SIG-M5 treated with dmso at 0.1 percent for 504 hours (cell line): Measurements from ENCODE around the gene BBS9.

Experiments
- DNase-seq: peaks from one replicate; lab custom pipeline; 2025; ENCODE audit not compliant: unreplicated experiment; lab: John Stamatoyannopoulos, UW

The BBS9 gene

GRCh38 chr7:33351709-33352108 is 222.3 kb downstream of the BBS9 start:
- no peak for DNase-seq

GRCh38 chr7:33354201-33354600 is 224.8 kb downstream of the BBS9 start:
- DNase-seq: no peak

- no peak for DNase-seq
Measured at GRCh38 chr7:33355386-33355785, 226.0 kb downstream of the BBS9 start.

GRCh38 chr7:33356336-33356735 is 227.0 kb downstream of the BBS9 start:
- no peak for DNase-seq

- DNase-seq: no peak
Measured at GRCh38 chr7:33357846-33358245, 228.5 kb downstream of the BBS9 start.

GRCh38 chr7:33369888-33370287 is 240.5 kb downstream of the BBS9 start:
- no peak for DNase-seq

- DNase-seq: no peak
Measured at GRCh38 chr7:33373195-33373594, 243.8 kb downstream of the BBS9 start.

- no peak for DNase-seq
Measured at GRCh38 chr7:33379891-33380525, 250.6 kb downstream of the BBS9 start.

- DNase-seq: no peak
Measured at GRCh38 chr7:33388332-33388731, 259.0 kb downstream of the BBS9 start.

GRCh38 chr7:33392148-33392547 is 262.8 kb downstream of the BBS9 start:
- no peak for DNase-seq

- DNase-seq: no peak
Measured at GRCh38 chr7:33393770-33394169, 264.4 kb downstream of the BBS9 start.

GRCh38 chr7:33395340-33395739 is 266.0 kb downstream of the BBS9 start:
- DNase-seq: no peak

- DNase-seq: no peak
Measured at GRCh38 chr7:33399528-33400213, 270.3 kb downstream of the BBS9 start.

- no peak for DNase-seq
Measured at GRCh38 chr7:33400214-33400538, 270.8 kb downstream of the BBS9 start.

- no peak for DNase-seq
Measured at GRCh38 chr7:33410266-33410665, 280.9 kb downstream of the BBS9 start.

- no peak for DNase-seq
Measured at GRCh38 chr7:33411020-33411419, 281.7 kb downstream of the BBS9 start.

- DNase-seq: no peak
Measured at GRCh38 chr7:33412331-33412730, 283.0 kb downstream of the BBS9 start.

- no peak for DNase-seq
Measured at GRCh38 chr7:33418251-33418701, 288.9 kb downstream of the BBS9 start.

- no peak for DNase-seq
Measured at GRCh38 chr7:33420311-33420940, 291.1 kb downstream of the BBS9 start.

- no peak for DNase-seq
Measured at GRCh38 chr7:33421429-33421828, 292.1 kb downstream of the BBS9 start.

GRCh38 chr7:33422141-33422540 is 292.8 kb downstream of the BBS9 start:
- no peak for DNase-seq

- no peak for DNase-seq
Measured at GRCh38 chr7:33422825-33423645, 293.7 kb downstream of the BBS9 start.
